Measurements from ENCODE around the gene NPR1. TPM values are rescaled to one million over a fixed set of nuclear protein-coding genes. Genes with fewer than 3 reads are reported as not detected.

Gene NPR1
- total and polyA plus RNA-seq, 2 experiments from 2014 or later: 0.19 TPM; not detected in 1

DNA sequence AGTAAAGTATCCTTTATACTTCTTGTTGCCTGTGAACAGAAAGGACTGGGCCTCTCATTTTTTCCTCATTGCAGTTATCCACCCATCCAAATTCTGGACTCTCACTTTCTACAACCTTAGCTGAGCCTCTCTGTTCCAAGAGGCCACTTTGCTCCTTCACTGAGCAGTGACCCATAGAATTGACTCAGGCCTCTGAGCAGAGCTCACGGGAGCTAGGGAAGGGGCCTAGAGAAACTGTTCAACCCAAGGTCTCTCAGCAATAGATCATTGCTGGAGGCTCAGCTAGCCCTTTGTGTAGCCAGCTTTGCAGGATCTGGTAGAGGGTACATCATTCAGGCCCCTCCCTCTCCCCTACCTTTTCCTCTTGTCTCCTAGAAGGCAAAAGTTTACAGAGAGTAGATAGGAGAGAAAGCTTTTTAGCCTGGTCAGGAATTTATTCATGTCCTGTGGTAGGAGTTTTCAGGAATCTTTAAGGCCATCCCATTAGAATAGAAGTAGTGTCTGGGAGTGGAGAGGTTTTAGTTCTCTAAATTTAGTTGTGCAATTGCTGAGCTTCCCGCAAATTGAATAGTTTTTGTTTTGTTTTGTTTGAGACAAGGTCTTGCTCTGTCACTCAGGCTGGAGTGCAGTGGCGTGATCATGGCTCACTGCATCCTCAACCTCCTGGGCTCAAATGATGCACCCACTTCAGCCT lies 56.1 kb downstream of the NPR1 start:
- no peaks in the 10 kb centered on the region for H3K27me3 ChIP-seq (replicated peaks; ENCODE audit: insufficient read depth)
- TF ChIP-seq EZH2phosphoT487 (IDR thresholded peaks at IDR 0.05; ENCODE audit: insufficient read depth, low read depth): no peak
- TF ChIP-seq EZH2 (IDR thresholded peaks at IDR 0.05; ENCODE audit: insufficient read depth, poor library complexity, severe bottlenecking): no peak
- no peak overlapping the region for H3K4me3 ChIP-seq
- no peak overlapping the region for H2AFZ ChIP-seq
- H3K9me2 ChIP-seq (ENCODE audit: insufficient read depth): no peaks in the 10 kb centered on the region
- peaks cover 81% of the 10 kb centered on the region for H3K79me2 ChIP-seq (ENCODE audit: insufficient read depth)
- DNase-seq: no peak
- H3K27ac ChIP-seq: no peak overlapping the region
- no peak overlapping the region for H3K4me2 ChIP-seq (ENCODE audit: unreplicated experiment)
- H3K36me3 ChIP-seq (ENCODE audit: low read depth): no peaks in the 10 kb centered on the region
- 0 out of 2 replicates have a peak, but pooled peaks cover 2% of the 10 kb centered on the region for H3K4me1 ChIP-seq (ENCODE audit: insufficient read depth)
- H3F3A ChIP-seq (ENCODE audit: insufficient read depth): 0 out of 2 replicates have a peak, but pooled peaks cover 13% of the 10 kb centered on the region
- no peak overlapping the region for H3K9ac ChIP-seq
- no peaks in the 10 kb centered on the region for H4K20me1 ChIP-seq (ENCODE audit: insufficient read depth)
- no peaks in the 10 kb centered on the region for H3K9me3 ChIP-seq (ENCODE audit: low read depth)
- 91 to 95% methylated on average over 3 of the region's 3 CpGs for WGBS, 2 experiments (ENCODE audit: low coverage in 1 of 2, low lambda C conversion rate in 2 of 2, missing lambda C conversion rate in 2 of 2)
- in situ Hi-C loops (cut with MboI): loop anchor here (25.0 kb wide), 1 partner anchor 372 kb away; the partner anchor contains the start of gene S100A9

DNA sequence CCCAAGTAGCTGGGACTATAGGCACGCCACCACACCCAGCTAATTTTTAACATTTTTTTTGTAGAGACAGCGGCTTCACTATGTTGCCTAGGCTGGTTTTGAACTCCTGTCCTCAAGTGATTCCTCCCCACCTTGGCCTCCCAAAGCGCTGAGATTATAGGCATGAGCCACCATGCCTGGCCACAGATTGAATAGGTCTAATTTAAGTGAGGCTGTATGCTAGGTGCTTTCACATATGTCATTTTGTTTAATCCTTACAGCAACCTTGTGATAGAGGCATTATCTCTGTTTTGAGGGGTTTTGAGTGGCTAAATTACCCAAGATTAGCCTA lies 56.6 kb downstream of the NPR1 start:
- no peak overlapping the region for H3K4me2 ChIP-seq (ENCODE audit: unreplicated experiment)
- no peaks in the 10 kb centered on the region for H3K4me1 ChIP-seq (ENCODE audit: insufficient read depth)
- in situ Hi-C loops (cut with MboI): loop anchor here (25.0 kb wide), 1 partner anchor 373 kb away; the partner anchor contains the start of gene S100A9
- no peaks in the 10 kb centered on the region for H4K20me1 ChIP-seq (ENCODE audit: insufficient read depth)
- H3K36me3 ChIP-seq (ENCODE audit: low read depth): no peaks in the 10 kb centered on the region
- H2AFZ ChIP-seq: no peak overlapping the region
- no peak overlapping the region for H3K4me3 ChIP-seq
- H3K9ac ChIP-seq: no peak overlapping the region
- TF ChIP-seq EZH2phosphoT487 (IDR thresholded peaks at IDR 0.05; ENCODE audit: insufficient read depth, low read depth) (no peak), EZH2 (IDR thresholded peaks at IDR 0.05; ENCODE audit: insufficient read depth, poor library complexity, severe bottlenecking) (no peak)
- WGBS, 2 experiments (ENCODE audit: low coverage in 1 of 2, low lambda C conversion rate in 2 of 2, missing lambda C conversion rate in 2 of 2): 98 to 100% methylated on average over 3 of the region's 3 CpGs
- no peaks in the 10 kb centered on the region for H3K9me3 ChIP-seq (ENCODE audit: low read depth)
- H3F3A ChIP-seq (ENCODE audit: insufficient read depth): 0 out of 2 replicates have a peak, but pooled peaks cover 10% of the 10 kb centered on the region
- H3K9me2 ChIP-seq (ENCODE audit: insufficient read depth): no peaks in the 10 kb centered on the region
- H3K27me3 ChIP-seq (replicated peaks; ENCODE audit: insufficient read depth): no peaks in the 10 kb centered on the region
- no peak for DNase-seq
- H3K79me2 ChIP-seq (ENCODE audit: insufficient read depth): peaks cover 76% of the 10 kb centered on the region
- no peak overlapping the region for H3K27ac ChIP-seq

DNA sequence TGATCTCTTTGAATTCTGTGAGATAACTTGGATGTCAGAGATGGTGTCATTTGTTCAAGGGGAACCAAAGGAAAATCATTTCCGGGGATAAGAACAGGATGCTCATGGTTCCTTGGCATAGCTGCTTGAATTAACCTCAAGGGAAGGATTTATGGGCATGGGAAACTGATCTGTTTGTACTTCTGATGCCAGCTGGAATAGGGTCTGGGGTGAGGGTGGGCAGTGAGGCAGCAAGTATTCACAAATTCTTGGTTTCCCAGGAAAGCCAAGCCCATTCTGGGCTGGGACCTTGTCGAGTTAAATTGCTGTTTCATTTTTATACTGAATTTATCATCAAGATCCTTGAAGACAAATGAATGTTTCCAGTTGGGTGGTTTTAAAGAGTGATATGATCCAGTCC lies 63.5 kb downstream of the NPR1 start:
- Histone ChIP-seq H3K4me3 (no peak overlapping the region), H3K27ac (peak overlapping the region; percentile 76; the same call in 1 of the 2 replicates), H3K9ac (no peak overlapping the region), H4K20me1 (ENCODE audit: insufficient read depth) (no peaks in the 10 kb centered on the region), H3K9me2 (ENCODE audit: insufficient read depth) (no peaks in the 10 kb centered on the region), H3K79me2 (ENCODE audit: insufficient read depth) (peaks cover 32% of the 10 kb centered on the region), H3K4me2 (ENCODE audit: unreplicated experiment) (no peak overlapping the region), H3K4me1 (ENCODE audit: insufficient read depth) (peaks cover 16% of the 10 kb centered on the region), H2AFZ (no peak overlapping the region), H3K36me3 (ENCODE audit: low read depth) (peaks cover 23% of the 10 kb centered on the region), H3F3A (ENCODE audit: insufficient read depth) (peaks cover 25% of the 10 kb centered on the region), H3K9me3 (ENCODE audit: low read depth) (no peaks in the 10 kb centered on the region), H3K27me3 (replicated peaks; ENCODE audit: insufficient read depth) (no peaks in the 10 kb centered on the region)
- TF ChIP-seq EZH2phosphoT487 (IDR thresholded peaks at IDR 0.05; ENCODE audit: insufficient read depth, low read depth) (no peak), EZH2 (IDR thresholded peaks at IDR 0.05; ENCODE audit: insufficient read depth, poor library complexity, severe bottlenecking) (no peak)
- in situ Hi-C loops (cut with MboI): loop anchor here (25.0 kb wide), 1 partner anchor 380 kb away; the partner anchor contains the start of gene S100A9
- DNase-seq: no peak
- 67 to 76% methylated on average over 2 of the region's 2 CpGs for WGBS, 2 experiments (ENCODE audit: low coverage in 1 of 2, low lambda C conversion rate in 2 of 2, missing lambda C conversion rate in 2 of 2)

DNA sequence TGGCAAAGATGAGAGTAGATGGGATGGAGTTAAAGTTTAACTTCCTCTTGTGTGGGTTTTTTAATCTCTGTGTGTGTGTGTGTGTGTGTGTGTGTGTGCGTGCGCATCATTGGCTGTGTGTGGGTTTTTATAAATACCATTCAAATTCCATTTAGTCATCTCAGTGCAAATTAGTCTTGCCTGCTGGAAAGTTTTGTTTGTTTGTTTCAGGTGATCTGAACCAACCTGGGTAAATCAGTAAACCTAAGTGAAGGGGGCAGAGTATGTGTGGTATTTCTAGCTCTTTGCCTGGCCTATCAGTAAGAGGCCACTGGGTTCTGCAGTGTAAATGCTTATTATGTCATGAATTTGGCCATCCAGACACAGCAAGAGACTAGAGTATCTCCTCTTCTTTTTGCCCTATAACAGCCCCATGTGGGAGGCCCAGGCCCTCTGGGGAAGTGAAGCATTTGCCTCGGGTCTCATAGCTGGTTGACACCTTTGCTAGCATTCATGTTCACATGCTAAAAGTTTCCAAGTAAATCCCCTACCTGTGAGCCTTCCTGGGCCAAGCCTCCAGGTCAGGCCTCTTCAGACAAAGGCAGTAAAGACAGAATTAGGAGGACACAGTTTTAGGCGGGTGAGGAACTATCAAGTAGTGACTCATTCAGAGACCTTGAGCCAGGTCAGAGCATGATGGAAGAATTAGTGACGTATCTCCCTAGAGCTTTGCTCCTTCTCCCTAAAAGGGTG lies 64.1 kb downstream of the NPR1 start:
- Histone ChIP-seq H3K79me2 (ENCODE audit: insufficient read depth) (peaks cover 29% of the 10 kb centered on the region), H3K9ac (peak overlapping the region; percentile 32), H2AFZ (no peak overlapping the region), H3K27ac (peak overlapping the region; percentile 76), H3K4me2 (ENCODE audit: unreplicated experiment) (peak overlapping the region; percentile 20), H4K20me1 (ENCODE audit: insufficient read depth) (no peaks in the 10 kb centered on the region), H3K4me1 (ENCODE audit: insufficient read depth) (peaks cover 16% of the 10 kb centered on the region), H3K27me3 (replicated peaks; ENCODE audit: insufficient read depth) (no peaks in the 10 kb centered on the region), H3K4me3 (no peak overlapping the region), H3K9me3 (ENCODE audit: low read depth) (no peaks in the 10 kb centered on the region), H3F3A (ENCODE audit: insufficient read depth) (peaks cover 31% of the 10 kb centered on the region), H3K9me2 (ENCODE audit: insufficient read depth) (no peaks in the 10 kb centered on the region), H3K36me3 (ENCODE audit: low read depth) (peaks cover 29% of the 10 kb centered on the region)
- peak; percentile 79 for DNase-seq
- 30 to 42% methylated on average over 5 of the region's 5 CpGs for WGBS, 2 experiments (ENCODE audit: low coverage in 1 of 2, low lambda C conversion rate in 2 of 2, missing lambda C conversion rate in 2 of 2)
- in situ Hi-C loops (cut with MboI): loop anchor here (25.0 kb wide), 1 partner anchor 380 kb away; the partner anchor contains the start of gene S100A9
- TF ChIP-seq EZH2phosphoT487 (IDR thresholded peaks at IDR 0.05; ENCODE audit: insufficient read depth, low read depth): no peak
- TF ChIP-seq EZH2 (IDR thresholded peaks at IDR 0.05; ENCODE audit: insufficient read depth, poor library complexity, severe bottlenecking): no peak

Small RNAs within 50 kb of the gene (microRNA-seq; reads per million reads assigned to microRNA genes)
- gene MIR8083 (ENCODE audit: borderline number of aligned reads): not detected

Small RNAs within 50 kb of the gene (small RNA-seq; reads per million reads assigned to genes)
- not detected for gene MIR8083 (ENCODE audit: low read depth, low replicate concordance)
- gene RF00019 (ENCODE audit: low read depth, low replicate concordance): not detected
- not detected for gene RN7SL372P (ENCODE audit: low read depth, low replicate concordance)

Other genes starting within 250 kb of the NPR1 start
- not detected in 2 replicates for gene S100A7, start 218.0 kb upstream of the NPR1 start, total RNA-seq (2014; rRNA removed; shearing (Covaris generic))
- not detected in 2 replicates for gene S100A7, start 218.0 kb upstream of the NPR1 start, polyA plus RNA-seq (2016; fragmentation: Nextera tagmentation; extraction: Ambion mirVana)
- gene S100A6, start 142.7 kb upstream of the NPR1 start, total RNA-seq (2014; rRNA removed; shearing (Covaris generic)): 550 and 683 TPM in 2 replicates
- gene S100A6, start 142.7 kb upstream of the NPR1 start, polyA plus RNA-seq (2016; fragmentation: Nextera tagmentation; extraction: Ambion mirVana): 2,862 and 2,893 TPM in 2 replicates
- gene S100A5, start 137.8 kb upstream of the NPR1 start, total RNA-seq (2014; rRNA removed; shearing (Covaris generic)): not detected in 2 replicates
- 0.41 TPM in 1 of 2 replicates, not detected in the other for gene S100A5, start 137.8 kb upstream of the NPR1 start, polyA plus RNA-seq (2016; fragmentation: Nextera tagmentation; extraction: Ambion mirVana)
- 236 and 249 TPM in 2 replicates for gene S100A4, start 132.9 kb upstream of the NPR1 start, total RNA-seq (2014; rRNA removed; shearing (Covaris generic))
- 608 and 610 TPM in 2 replicates for gene S100A4, start 132.9 kb upstream of the NPR1 start, polyA plus RNA-seq (2016; fragmentation: Nextera tagmentation; extraction: Ambion mirVana)
- 2.2 and 3.8 TPM in 2 replicates for gene S100A3, start 129.4 kb upstream of the NPR1 start, total RNA-seq (2014; rRNA removed; shearing (Covaris generic))
- gene S100A3, start 129.4 kb upstream of the NPR1 start, polyA plus RNA-seq (2016; fragmentation: Nextera tagmentation; extraction: Ambion mirVana): 7.5 and 8.0 TPM in 2 replicates
- 1.7 and 9.0 TPM in 2 replicates for gene S100A2, start 112.8 kb upstream of the NPR1 start, total RNA-seq (2014; rRNA removed; shearing (Covaris generic))
- gene S100A2, start 112.8 kb upstream of the NPR1 start, polyA plus RNA-seq (2016; fragmentation: Nextera tagmentation; extraction: Ambion mirVana): 8.6 and 11.8 TPM in 2 replicates
- gene S100A16, start 65.6 kb upstream of the NPR1 start, total RNA-seq (2014; rRNA removed; shearing (Covaris generic)): 495 and 615 TPM in 2 replicates
- 801 and 826 TPM in 2 replicates for gene S100A16, start 65.6 kb upstream of the NPR1 start, polyA plus RNA-seq (2016; fragmentation: Nextera tagmentation; extraction: Ambion mirVana)
- gene S100A14, start 62.4 kb upstream of the NPR1 start, total RNA-seq (2014; rRNA removed; shearing (Covaris generic)): 2.1 TPM in 1 of 2 replicates, not detected in the other
- 0.31 and 0.32 TPM in 2 replicates for gene S100A14, start 62.4 kb upstream of the NPR1 start, polyA plus RNA-seq (2016; fragmentation: Nextera tagmentation; extraction: Ambion mirVana)
- gene S100A13, start 51.2 kb upstream of the NPR1 start, total RNA-seq (2014; rRNA removed; shearing (Covaris generic)): 127 and 159 TPM in 2 replicates
- gene S100A13, start 51.2 kb upstream of the NPR1 start, polyA plus RNA-seq (2016; fragmentation: Nextera tagmentation; extraction: Ambion mirVana): 540 and 552 TPM in 2 replicates
- gene S100A1, start 50.3 kb upstream of the NPR1 start, total RNA-seq (2014; rRNA removed; shearing (Covaris generic)): not detected in 2 replicates
- 0.30 TPM in 1 of 2 replicates, not detected in the other for gene S100A1, start 50.3 kb upstream of the NPR1 start, polyA plus RNA-seq (2016; fragmentation: Nextera tagmentation; extraction: Ambion mirVana)
- 26.9 and 37.8 TPM in 2 replicates for gene CHTOP, start 44.6 kb upstream of the NPR1 start, total RNA-seq (2014; rRNA removed; shearing (Covaris generic))
- 42.2 and 44.2 TPM in 2 replicates for gene CHTOP, start 44.6 kb upstream of the NPR1 start, polyA plus RNA-seq (2016; fragmentation: Nextera tagmentation; extraction: Ambion mirVana)
- 50.2 and 70.5 TPM in 2 replicates for gene SNAPIN, start 20.0 kb upstream of the NPR1 start, total RNA-seq (2014; rRNA removed; shearing (Covaris generic))
- gene SNAPIN, start 20.0 kb upstream of the NPR1 start, polyA plus RNA-seq (2016; fragmentation: Nextera tagmentation; extraction: Ambion mirVana): 82.1 and 83.8 TPM in 2 replicates
- 176 and 180 TPM in 2 replicates for gene ILF2, start 7.7 kb upstream of the NPR1 start, total RNA-seq (2014; rRNA removed; shearing (Covaris generic))
- 174 and 178 TPM in 2 replicates for gene ILF2, start 7.7 kb upstream of the NPR1 start, polyA plus RNA-seq (2016; fragmentation: Nextera tagmentation; extraction: Ambion mirVana)
- gene INTS3, start 49.4 kb downstream of the NPR1 start, total RNA-seq (2014; rRNA removed; shearing (Covaris generic)): 40.2 and 41.5 TPM in 2 replicates
- 17.3 and 19.9 TPM in 2 replicates for gene INTS3, start 49.4 kb downstream of the NPR1 start, polyA plus RNA-seq (2016; fragmentation: Nextera tagmentation; extraction: Ambion mirVana)
- gene SLC27A3, start 96.7 kb downstream of the NPR1 start, total RNA-seq (2014; rRNA removed; shearing (Covaris generic)): 8.8 and 11.4 TPM in 2 replicates
- gene SLC27A3, start 96.7 kb downstream of the NPR1 start, polyA plus RNA-seq (2016; fragmentation: Nextera tagmentation; extraction: Ambion mirVana): 5.6 and 9.2 TPM in 2 replicates
- gene GATAD2B, start 244.3 kb downstream of the NPR1 start, total RNA-seq (2014; rRNA removed; shearing (Covaris generic)): 3.9 and 4.3 TPM in 2 replicates
- gene GATAD2B, start 244.3 kb downstream of the NPR1 start, polyA plus RNA-seq (2016; fragmentation: Nextera tagmentation; extraction: Ambion mirVana): 3.2 and 3.3 TPM in 2 replicates